ENCODE results near the gene IFT27.

DNA sequence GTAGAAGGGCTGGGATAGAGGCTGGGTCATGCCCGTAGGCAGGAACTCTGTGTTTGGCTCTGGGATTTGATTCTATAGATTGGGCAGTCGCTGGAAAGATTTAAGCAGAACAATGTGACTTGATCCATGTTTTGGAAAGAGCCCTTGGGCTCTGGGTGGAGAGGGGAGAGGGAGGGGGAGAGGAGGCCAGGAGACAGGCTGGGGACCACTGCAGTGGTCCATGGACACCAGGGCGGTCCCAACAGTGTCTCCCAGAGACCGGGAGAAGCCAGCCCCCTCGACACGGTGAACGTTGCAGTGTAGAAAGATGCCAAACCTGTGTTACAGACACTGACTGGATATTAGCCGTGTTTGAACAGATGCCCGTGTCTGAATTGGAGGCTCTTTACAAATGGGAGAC, 21.5 kb upstream of the IFT27 start:
- no peak for TF ChIP-seq POLR2A (IDR thresholded peaks at IDR 0.05)
- TF ChIP-seq, protein P1, sequence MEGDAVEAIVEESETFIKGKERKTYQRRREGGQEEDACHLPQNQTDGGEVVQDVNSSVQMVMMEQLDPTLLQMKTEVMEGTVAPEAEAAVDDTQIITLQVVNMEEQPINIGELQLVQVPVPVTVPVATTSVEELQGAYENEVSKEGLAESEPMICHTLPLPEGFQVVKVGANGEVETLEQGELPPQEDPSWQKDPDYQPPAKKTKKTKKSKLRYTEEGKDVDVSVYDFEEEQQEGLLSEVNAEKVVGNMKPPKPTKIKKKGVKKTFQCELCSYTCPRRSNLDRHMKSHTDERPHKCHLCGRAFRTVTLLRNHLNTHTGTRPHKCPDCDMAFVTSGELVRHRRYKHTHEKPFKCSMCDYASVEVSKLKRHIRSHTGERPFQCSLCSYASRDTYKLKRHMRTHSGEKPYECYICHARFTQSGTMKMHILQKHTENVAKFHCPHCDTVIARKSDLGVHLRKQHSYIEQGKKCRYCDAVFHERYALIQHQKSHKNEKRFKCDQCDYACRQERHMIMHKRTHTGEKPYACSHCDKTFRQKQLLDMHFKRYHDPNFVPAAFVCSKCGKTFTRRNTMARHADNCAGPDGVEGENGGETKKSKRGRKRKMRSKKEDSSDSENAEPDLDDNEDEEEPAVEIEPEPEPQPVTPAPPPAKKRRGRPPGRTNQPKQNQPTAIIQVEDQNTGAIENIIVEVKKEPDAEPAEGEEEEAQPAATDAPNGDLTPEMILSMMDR (IDR thresholded peaks at IDR 0.05), result no peak
- no peak for TF ChIP-seq EP300 (IDR thresholded peaks at IDR 0.05)
